Measurements from ENCODE around the gene IQGAP3. TPM values are rescaled to one million over a fixed set of nuclear protein-coding genes. Genes with fewer than 3 reads are reported as not detected.

The IQGAP3 gene
- total and polyA plus RNA-seq, 2 experiments from 2014 or later, result 11.9 to 31.8 TPM

DNA sequence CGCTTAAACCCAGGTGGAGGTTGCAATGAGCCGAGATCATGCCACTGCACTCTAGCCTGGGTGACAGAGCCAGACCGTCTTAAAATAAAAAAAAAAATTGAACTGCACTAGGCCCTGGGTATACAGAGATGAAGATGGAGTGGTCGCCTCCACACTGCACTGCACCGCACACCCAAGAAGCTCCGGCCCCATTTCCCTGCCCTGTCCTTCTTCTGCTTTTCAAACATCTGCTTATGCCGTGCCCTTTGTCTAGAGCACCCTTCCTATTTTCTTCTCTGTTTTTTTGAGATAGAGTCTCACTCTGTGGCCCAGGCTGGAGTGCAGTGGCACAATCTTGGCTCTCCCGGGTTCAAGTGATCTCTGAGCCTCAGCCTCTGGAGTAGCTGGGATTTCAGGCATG is 17.4 kb downstream of the IQGAP3 start:
- H3K4me3 Mint-ChIP-seq, result no peak overlapping the region
- no peaks in the 10 kb centered on the region for H3K9me3 Mint-ChIP-seq
- H3F3A ChIP-seq (replicated peaks; ENCODE audit: low read depth), result no peaks in the 10 kb centered on the region
- H3K4me3 ChIP-seq, result no peak overlapping the region
- no peaks in the 10 kb centered on the region for H3K79me2 ChIP-seq (replicated peaks; ENCODE audit: insufficient read depth)
- H3K4me1 Mint-ChIP-seq, result no peaks in the 10 kb centered on the region
- H3K36me3 ChIP-seq (ENCODE audit: insufficient read depth), result peaks cover 6% of the 10 kb centered on the region; the same call in 1 of the 2 replicates
- peaks cover 2% of the 10 kb centered on the region for H3K27me3 Mint-ChIP-seq (ENCODE audit: insufficient read depth, low read depth, poor library complexity)
- no peaks in the 10 kb centered on the region for H4K20me1 ChIP-seq (replicated peaks; ENCODE audit: insufficient read depth)
- no peak for DNase-seq (ENCODE audit: low spot score)
- no peak overlapping the region for H2AFZ ChIP-seq
- no peaks in the 10 kb centered on the region for H3K27me3 ChIP-seq (ENCODE audit: insufficient read depth)
- H3K36me3 Mint-ChIP-seq (ENCODE audit: low read depth), result peaks cover 24% of the 10 kb centered on the region
- no peak overlapping the region for H3K4me2 ChIP-seq
- no peaks in the 10 kb centered on the region for H3K4me1 ChIP-seq (ENCODE audit: insufficient read depth)
- TF ChIP-seq NANOG (IDR thresholded peaks at IDR 0.05; ENCODE audit: borderline replicate concordance), result no peak
- TF ChIP-seq POLR2AphosphoS5 (IDR thresholded peaks at IDR 0.05; ENCODE audit: low read depth), result no peak
- no peak for TF ChIP-seq ZNF114 (CRISPR knock-in tag; IDR thresholded peaks at IDR 0.05)
- TF ChIP-seq STAT1 (IDR thresholded peaks at IDR 0.05; ENCODE audit: unreplicated experiment), result no peak
- no peak for TF ChIP-seq JUNB (IDR thresholded peaks at IDR 0.05; ENCODE audit: unreplicated experiment)
- TF ChIP-seq, protein P1, sequence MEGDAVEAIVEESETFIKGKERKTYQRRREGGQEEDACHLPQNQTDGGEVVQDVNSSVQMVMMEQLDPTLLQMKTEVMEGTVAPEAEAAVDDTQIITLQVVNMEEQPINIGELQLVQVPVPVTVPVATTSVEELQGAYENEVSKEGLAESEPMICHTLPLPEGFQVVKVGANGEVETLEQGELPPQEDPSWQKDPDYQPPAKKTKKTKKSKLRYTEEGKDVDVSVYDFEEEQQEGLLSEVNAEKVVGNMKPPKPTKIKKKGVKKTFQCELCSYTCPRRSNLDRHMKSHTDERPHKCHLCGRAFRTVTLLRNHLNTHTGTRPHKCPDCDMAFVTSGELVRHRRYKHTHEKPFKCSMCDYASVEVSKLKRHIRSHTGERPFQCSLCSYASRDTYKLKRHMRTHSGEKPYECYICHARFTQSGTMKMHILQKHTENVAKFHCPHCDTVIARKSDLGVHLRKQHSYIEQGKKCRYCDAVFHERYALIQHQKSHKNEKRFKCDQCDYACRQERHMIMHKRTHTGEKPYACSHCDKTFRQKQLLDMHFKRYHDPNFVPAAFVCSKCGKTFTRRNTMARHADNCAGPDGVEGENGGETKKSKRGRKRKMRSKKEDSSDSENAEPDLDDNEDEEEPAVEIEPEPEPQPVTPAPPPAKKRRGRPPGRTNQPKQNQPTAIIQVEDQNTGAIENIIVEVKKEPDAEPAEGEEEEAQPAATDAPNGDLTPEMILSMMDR (conservative IDR thresholded peaks at IDR 0.05; ENCODE audit: low read depth in 2 of 2), result no peak
- TF ChIP-seq, protein P2, sequence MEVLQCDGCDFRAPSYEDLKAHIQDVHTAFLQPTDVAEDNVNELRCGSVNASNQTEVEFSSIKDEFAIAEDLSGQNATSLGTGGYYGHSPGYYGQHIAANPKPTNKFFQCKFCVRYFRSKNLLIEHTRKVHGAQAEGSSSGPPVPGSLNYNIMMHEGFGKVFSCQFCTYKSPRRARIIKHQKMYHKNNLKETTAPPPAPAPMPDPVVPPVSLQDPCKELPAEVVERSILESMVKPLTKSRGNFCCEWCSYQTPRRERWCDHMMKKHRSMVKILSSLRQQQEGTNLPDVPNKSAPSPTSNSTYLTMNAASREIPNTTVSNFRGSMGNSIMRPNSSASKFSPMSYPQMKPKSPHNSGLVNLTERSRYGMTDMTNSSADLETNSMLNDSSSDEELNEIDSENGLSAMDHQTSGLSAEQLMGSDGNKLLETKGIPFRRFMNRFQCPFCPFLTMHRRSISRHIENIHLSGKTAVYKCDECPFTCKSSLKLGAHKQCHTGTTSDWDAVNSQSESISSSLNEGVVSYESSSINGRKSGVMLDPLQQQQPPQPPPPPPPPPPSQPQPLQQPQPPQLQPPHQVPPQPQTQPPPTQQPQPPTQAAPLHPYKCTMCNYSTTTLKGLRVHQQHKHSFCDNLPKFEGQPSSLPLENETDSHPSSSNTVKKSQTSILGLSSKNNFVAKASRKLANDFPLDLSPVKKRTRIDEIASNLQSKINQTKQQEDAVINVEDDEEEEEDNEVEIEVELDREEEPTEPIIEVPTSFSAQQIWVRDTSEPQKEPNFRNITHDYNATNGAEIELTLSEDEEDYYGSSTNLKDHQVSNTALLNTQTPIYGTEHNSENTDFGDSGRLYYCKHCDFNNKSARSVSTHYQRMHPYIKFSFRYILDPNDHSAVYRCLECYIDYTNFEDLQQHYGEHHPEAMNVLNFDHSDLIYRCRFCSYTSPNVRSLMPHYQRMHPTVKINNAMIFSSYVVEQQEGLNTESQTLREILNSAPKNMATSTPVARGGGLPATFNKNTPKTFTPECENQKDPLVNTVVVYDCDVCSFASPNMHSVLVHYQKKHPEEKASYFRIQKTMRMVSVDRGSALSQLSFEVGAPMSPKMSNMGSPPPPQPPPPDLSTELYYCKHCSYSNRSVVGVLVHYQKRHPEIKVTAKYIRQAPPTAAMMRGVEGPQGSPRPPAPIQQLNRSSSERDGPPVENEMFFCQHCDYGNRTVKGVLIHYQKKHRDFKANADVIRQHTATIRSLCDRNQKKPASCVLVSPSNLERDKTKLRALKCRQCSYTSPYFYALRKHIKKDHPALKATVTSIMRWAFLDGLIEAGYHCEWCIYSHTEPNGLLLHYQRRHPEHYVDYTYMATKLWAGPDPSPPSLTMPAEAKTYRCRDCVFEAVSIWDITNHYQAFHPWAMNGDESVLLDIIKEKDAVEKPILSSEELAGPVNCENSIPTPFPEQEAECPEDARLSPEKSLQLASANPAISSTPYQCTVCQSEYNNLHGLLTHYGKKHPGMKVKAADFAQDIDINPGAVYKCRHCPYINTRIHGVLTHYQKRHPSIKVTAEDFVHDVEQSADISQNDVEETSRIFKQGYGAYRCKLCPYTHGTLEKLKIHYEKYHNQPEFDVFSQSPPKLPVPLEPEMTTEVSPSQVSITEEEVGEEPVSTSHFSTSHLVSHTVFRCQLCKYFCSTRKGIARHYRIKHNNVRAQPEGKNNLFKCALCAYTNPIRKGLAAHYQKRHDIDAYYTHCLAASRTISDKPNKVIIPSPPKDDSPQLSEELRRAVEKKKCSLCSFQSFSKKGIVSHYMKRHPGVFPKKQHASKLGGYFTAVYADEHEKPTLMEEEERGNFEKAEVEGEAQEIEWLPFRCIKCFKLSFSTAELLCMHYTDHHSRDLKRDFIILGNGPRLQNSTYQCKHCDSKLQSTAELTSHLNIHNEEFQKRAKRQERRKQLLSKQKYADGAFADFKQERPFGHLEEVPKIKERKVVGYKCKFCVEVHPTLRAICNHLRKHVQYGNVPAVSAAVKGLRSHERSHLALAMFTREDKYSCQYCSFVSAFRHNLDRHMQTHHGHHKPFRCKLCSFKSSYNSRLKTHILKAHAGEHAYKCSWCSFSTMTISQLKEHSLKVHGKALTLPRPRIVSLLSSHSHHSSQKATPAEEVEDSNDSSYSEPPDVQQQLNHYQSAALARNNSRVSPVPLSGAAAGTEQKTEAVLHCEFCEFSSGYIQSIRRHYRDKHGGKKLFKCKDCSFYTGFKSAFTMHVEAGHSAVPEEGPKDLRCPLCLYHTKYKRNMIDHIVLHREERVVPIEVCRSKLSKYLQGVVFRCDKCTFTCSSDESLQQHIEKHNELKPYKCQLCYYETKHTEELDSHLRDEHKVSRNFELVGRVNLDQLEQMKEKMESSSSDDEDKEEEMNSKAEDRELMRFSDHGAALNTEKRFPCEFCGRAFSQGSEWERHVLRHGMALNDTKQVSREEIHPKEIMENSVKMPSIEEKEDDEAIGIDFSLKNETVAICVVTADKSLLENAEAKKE (CRISPR knock-in tag; IDR thresholded peaks at IDR 0.05), result no peak
- TF ChIP-seq, protein P3, sequence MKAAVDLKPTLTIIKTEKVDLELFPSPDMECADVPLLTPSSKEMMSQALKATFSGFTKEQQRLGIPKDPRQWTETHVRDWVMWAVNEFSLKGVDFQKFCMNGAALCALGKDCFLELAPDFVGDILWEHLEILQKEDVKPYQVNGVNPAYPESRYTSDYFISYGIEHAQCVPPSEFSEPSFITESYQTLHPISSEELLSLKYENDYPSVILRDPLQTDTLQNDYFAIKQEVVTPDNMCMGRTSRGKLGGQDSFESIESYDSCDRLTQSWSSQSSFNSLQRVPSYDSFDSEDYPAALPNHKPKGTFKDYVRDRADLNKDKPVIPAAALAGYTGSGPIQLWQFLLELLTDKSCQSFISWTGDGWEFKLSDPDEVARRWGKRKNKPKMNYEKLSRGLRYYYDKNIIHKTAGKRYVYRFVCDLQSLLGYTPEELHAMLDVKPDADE (IDR thresholded peaks at IDR 0.05), result no peak
- no peak for TF ChIP-seq EZH2phosphoT487 (IDR thresholded peaks at IDR 0.05; ENCODE audit: unreplicated experiment)
- TF ChIP-seq EZH2 (IDR thresholded peaks at IDR 0.05; ENCODE audit: low read depth, unreplicated experiment), result no peak
- no peak for TF ChIP-seq CREB1 (CRISPR knock-in tag; IDR thresholded peaks at IDR 0.05; ENCODE audit: low read depth)
- TF ChIP-seq ZNF331 (CRISPR knock-in tag; IDR thresholded peaks at IDR 0.05; ENCODE audit: low read depth), result no peak
- TF ChIP-seq, protein P4, sequence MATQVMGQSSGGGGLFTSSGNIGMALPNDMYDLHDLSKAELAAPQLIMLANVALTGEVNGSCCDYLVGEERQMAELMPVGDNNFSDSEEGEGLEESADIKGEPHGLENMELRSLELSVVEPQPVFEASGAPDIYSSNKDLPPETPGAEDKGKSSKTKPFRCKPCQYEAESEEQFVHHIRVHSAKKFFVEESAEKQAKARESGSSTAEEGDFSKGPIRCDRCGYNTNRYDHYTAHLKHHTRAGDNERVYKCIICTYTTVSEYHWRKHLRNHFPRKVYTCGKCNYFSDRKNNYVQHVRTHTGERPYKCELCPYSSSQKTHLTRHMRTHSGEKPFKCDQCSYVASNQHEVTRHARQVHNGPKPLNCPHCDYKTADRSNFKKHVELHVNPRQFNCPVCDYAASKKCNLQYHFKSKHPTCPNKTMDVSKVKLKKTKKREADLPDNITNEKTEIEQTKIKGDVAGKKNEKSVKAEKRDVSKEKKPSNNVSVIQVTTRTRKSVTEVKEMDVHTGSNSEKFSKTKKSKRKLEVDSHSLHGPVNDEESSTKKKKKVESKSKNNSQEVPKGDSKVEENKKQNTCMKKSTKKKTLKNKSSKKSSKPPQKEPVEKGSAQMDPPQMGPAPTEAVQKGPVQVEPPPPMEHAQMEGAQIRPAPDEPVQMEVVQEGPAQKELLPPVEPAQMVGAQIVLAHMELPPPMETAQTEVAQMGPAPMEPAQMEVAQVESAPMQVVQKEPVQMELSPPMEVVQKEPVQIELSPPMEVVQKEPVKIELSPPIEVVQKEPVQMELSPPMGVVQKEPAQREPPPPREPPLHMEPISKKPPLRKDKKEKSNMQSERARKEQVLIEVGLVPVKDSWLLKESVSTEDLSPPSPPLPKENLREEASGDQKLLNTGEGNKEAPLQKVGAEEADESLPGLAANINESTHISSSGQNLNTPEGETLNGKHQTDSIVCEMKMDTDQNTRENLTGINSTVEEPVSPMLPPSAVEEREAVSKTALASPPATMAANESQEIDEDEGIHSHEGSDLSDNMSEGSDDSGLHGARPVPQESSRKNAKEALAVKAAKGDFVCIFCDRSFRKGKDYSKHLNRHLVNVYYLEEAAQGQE (IDR thresholded peaks at IDR 0.05; ENCODE audit: unreplicated experiment), result no peak
- H3K27ac Mint-ChIP-seq, result no peak overlapping the region
- H3K27ac ChIP-seq (ENCODE audit: low read depth), result no peak overlapping the region
- no peak for ATAC-seq
- H3K9me2 ChIP-seq (ENCODE audit: insufficient read depth), result no peaks in the 10 kb centered on the region

All from GM23338 (cell line).